A673 (cell line): Measurements from ENCODE around the gene TANC1.

Source experiments
- CTCF ChIP-seq: fragments of 300-800, 200-600 bp; sonication (generic); conservative IDR thresholded peaks from 2 replicates; pipeline ENCODE4 v1.5.1; 2017; ENCODE audit warnings: low read depth, mild to moderate bottlenecking, antibody characterized with exemption, low read length, moderate library complexity, mixed read lengths
- EZH2 ChIP-seq: fragments of 200-600 bp; sonication (generic); IDR thresholded peaks from 2 replicates; pipeline ENCODE4 v1.6.1; 2017; ENCODE audit warnings: borderline replicate concordance, low read depth, mild to moderate bottlenecking, mixed read lengths, antibody characterized with exemption, low read length; ENCODE audit not compliant: poor library complexity, severe bottlenecking

- TF ChIP-seq CTCF (no peak), EZH2 (no peak)
Measured at GRCh38 chr2:159050426-159050825, 82.0 kb downstream of the TANC1 start.
